Suppressor macrophage treated with lipopolysaccharide for 1 hour (primary cell): ENCODE results near the gene MBOAT7.

Experiments
- DNase-seq, 3 donors: peaks; one replicate each; pipeline ENCODE4 v3.0.0-alpha.2; 2020 to 2022

The MBOAT7 gene

DNA sequence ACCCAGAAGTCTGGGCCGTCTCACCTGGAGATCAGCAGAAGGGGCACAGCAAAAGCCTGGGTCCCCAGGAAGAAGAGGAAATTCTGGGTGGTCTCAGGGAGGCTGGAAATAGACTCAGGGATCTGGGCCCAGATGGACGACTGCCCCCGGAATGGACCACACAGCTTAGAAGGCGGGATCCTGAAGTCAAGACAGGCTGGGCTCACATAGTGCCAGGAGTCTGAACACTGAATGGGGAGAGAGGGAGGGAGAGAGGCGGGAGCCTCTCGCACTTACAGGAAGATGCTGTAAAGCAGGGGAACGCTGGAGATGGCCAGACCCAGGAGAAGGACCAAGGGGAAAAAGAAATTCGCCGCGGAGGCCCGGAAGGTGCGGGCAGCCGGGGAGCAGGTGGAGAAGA, 28.5 kb downstream of the MBOAT7 start:
- DNase-seq, result no peak

DNA sequence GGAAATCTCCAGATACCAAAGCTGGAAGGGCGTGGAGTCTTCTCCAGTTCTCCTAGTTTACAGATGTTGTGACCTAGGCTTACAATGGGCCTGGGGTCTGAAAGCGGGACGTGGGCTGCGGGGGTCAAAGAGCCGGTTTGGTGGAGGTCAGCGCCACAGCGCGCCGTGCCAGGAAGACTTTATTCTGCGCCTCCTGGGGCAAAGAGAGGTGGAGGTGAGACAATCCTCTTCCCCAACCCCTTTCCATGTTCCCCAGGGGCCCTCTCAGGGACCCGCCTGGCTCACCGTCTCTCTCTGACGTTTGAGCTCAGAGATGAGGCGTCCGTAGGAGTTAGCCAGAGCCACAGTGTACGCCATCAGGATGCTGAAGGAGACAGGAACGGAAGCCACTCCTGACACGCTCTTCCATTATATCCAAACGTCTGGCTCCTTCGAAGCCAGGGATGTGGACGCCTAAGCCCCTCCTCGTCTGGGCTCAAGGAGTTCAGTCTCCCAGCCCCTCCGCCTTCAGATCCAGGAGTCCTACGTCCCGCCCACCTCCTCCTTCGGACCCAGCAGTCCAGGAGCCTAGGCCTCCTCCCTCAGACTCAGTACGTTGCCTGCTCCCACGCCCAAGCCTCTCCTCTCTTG, 29.1 kb downstream of the MBOAT7 start:
- DNase-seq, result no peak

DNA sequence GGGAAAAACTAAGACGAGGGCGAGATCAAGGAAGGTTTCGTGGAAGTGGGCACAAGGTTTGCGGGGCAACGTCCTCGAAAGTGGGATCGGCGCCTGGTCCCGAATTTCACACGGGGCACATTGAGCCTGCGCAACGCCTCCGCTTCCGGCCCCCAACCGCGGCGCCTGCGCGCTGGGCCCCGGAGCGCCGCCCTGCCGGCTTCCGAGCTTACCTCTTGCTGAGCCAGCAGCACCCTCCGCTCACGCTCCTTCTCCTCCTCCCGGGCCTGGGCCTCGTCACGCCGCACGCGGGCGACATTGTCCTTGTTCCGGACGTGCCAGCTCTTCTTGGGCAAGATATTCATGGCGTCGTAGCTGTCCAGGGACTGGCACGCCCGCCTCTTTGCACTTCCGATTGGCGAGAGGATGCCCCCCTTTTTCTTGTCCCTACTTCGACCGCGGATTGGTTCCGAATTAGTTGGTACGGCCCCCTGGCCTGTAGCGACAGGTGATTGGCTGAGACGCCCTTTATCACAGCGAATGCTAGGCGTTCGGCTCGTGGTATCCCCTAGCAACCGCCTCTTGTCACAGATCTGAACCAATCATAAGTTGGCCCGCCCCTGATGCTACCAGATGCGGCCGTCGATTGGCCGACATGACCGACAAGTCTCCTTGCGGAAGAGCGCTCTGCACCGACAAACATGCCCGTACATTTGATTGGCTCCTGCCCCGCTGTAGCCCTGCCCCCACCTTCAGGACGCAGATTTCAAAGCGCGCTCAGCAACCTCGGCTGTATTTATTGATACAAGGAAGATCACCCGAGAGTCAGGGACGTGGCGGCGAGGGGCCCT, 29.8 kb downstream of the MBOAT7 start, which contains the start of gene LENG1:
LENG1 (minus strand) TSS at position 370 of the 830 bp plus-strand sequence; CDS start at position 344, 26 bp downstream.
- DNase-seq, result peak; percentile 99 to 100 (median 100)

DNA sequence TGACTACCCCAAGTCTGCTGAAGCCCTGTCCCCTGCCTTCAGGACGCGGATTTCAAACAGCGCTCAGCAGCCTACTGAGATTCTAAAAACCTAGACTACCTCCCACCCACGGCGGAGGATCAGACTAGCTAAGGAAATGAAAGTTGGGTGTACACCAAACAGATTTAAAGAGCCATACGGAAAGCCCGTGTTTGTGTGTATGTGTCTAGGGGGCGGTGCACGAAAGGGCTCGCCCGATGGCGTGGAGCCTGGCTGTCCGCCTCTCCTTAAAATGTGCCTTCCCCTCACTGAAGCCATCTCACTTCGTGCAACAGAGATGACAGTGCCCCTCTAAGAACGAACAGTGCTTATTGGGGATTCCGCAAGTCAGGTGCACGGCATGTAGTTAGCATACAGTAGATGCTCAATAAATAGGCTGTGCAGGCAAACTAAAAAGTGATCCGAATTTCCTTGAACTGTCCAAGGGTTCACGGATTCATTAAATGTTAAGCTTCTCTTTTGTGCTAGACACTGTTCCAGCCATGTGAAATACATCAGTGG, 30.5 kb downstream of the MBOAT7 start:
- peak; percentile 35 to 67 (median 51) for DNase-seq

DNA sequence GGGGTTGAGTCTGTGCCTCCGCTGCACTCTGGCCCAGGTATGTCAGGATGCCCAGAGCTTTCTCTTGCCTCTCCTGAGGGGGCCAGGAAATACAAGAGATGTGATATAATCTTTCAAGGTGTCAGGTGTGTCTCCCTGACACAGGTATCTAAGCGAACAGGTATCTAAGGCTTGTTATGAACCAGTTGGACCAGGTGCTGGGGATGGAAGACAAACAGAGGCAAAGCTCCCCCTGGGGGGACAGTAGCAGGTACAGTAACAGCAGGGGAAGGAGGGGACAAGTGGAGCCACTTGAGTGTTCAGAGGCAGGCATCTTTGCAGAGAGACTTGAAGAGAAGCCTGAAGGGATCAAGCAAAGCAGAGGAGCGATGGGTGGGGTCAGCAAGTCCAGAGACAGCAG, 32.4 kb downstream of the MBOAT7 start:
- DNase-seq, result no peak

DNA sequence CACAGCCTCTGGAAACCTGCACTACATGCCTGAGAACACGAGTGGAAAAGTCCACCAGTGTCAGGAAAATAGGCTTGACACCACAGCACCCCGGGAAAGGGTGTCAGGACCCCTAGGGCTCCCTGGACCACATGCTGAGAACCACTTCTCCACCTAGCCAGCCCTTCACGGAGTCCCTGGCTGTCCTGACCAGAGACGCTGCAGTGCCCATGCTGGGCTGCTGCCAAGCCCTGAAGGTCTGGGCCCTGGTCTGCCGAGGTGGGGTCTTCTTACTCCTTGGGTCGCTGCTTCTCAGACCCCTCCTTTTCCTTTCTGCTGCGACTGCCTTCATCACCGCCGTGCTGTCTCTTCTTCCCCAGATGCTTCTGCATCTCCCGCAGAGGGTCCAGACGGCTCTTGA, 32.9 kb downstream of the MBOAT7 start:
- no peak for DNase-seq

DNA sequence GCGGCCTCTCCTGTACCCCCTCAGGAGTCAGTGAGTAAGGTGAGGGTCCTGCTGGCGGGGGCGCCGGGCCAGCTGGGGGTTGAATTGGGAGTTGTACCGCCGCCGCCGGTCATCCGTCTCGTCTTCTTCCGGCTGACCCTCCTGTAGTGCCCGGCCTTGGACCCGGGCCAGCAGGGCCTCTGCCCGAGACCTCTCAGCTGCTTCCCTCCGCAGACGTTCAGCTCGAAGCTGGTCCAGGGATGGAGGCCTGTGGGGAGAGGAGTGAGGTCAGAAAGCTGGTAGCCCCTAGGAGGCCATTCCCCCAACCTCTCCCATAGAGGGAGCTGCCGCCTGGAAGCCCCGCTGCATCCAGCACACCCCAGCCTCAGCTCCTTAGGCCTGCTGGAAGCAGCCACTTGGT, 33.7 kb downstream of the MBOAT7 start:
- no peak for DNase-seq

DNA sequence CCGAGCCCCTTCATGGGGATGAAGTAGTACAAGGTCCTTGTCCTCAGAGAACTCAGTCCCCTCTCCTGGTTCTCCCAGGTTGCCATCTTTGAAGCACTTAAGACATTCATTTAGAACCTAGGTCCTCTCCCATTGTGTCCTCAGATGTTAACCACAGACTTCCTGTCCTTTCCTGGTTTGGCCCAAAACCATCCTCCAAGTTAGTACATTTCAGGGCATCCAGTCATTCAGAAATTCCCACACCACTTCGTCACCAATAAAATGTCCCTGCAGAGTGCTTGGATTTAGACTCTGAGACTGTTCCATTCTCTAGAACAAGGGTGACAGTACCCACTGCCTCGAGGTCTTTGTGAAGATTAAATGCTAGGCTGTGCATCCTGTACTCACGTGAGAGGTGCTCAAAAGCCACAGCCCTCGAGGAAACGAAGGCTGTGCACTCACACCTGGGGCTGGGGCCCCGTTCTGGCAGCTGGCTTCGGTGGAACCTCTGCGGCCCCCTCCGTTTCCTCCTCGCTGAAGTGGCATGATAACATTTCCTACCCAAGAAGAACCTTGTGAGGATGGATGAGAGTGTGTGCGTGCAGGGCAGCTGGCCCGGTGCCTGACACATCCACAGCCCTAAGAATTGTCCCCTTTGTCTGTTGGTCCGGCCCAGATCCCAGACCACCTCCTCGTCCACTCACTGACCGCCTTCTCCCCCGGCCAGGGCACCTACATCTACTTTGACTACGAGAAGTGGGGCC, 34.6 kb downstream of the MBOAT7 start:
- DNase-seq, result no peak

DNA sequence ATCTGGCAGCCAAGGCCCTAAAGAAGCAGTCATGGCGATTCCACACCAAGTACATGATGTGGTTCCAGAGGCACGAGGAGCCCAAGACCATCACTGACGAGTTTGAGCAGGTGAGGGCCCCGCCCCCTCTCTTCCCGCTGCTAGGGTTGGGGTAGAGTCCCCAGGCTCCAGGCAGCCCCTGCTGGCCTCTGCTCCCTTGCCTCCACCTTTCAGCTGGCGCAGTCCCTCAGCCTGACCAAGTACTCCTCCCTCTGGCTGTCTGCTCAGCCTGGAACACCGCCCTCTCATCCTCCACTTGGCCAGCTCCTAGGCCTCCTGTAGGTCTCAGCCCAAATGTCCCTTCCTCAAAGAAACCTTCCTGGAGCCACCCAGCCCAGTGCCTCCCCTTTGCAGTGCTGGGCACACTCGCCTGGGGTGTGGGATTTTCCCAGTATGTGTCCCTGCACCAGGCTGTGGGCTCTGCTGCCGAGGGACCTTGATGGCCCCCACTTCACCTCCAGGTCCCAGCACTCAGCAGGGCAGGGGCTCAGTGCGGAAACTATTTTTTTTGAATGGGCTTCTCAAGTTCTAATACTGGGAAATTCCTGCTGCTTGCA, 35.6 kb downstream of the MBOAT7 start:
- DNase-seq, result no peak

DNA sequence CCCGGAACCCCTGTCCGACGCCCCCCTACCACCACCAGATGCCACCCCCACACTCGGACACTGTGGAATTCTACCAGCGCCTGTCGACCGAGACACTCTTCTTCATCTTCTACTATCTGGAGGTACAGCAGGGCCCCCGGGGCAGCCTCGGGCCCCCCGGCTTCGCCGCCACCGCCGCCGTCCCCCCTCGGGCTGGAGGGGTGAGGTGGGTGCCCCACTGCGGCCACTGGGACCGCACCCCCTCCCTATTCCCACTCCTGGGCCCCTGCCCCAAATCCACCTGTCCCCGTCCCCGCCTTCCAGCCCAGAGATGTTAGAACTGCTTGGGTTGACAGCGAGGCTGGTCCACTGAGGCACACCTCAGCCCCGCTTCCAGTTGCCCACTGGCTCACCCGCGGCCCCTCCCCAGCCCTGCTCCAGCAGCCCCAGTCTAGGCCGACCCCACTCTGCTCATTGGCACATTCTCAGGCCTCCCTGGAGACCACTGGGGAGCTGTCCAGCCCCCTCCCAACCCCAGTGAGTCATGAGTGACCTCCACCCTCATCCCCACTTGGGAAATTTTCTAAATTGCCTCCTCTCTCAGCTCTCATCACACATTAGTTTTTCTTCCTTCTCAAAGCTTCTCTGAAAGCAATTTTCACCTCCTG, 36.4 kb downstream of the MBOAT7 start:
- DNase-seq, result no peak

DNA sequence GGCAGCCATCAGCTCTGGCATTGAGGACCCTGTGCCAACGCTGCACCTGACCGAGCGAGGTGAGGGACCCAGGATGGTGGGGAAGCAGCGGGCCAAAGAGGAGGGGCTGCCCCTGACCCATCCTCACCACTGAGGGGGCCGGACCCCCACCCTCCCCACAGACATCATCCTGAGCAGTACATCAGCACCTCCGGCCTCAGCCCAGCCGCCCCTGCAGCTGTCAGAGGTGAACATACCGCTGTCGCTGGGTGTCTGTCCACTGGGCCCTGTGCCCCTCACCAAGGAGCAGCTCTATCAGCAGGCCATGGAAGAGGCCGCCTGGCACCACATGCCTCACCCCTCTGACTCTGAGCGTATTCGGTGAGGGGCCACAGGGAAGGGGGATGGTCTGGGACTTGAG, 37.1 kb downstream of the MBOAT7 start:
- no peak for DNase-seq

DNA sequence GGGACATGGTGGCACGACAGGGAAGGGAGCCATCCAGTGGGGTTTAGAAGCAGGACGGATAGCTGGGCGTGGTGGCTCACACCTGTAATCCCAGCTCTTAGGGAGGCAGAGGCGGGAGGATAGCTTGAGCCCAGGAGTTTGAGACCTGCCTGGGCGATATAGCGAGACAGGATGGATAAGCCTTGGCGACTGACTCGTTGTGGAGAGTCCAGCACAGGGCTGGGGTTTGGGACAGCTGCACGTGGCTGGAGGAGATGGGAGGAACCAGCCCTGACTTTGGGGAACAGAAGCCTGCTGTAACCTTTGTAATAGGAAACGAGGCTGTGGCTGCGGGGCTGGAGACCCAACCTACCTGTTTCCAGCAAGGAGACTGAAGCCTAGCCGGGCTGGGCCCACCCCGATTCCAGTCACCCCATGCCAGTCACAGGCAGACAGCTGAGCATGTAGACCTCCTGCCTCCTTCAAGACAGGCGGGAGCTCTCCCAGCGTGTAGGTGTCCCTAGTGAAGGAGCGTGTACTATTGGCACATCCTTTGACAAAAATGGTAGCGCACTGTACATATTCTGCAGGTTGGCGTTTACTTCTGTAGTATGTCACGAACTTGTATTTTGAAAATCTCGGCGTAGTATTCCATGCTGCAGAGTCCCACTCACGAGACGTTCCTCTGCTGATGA, 37.9 kb downstream of the MBOAT7 start:
- no peak for DNase-seq

DNA sequence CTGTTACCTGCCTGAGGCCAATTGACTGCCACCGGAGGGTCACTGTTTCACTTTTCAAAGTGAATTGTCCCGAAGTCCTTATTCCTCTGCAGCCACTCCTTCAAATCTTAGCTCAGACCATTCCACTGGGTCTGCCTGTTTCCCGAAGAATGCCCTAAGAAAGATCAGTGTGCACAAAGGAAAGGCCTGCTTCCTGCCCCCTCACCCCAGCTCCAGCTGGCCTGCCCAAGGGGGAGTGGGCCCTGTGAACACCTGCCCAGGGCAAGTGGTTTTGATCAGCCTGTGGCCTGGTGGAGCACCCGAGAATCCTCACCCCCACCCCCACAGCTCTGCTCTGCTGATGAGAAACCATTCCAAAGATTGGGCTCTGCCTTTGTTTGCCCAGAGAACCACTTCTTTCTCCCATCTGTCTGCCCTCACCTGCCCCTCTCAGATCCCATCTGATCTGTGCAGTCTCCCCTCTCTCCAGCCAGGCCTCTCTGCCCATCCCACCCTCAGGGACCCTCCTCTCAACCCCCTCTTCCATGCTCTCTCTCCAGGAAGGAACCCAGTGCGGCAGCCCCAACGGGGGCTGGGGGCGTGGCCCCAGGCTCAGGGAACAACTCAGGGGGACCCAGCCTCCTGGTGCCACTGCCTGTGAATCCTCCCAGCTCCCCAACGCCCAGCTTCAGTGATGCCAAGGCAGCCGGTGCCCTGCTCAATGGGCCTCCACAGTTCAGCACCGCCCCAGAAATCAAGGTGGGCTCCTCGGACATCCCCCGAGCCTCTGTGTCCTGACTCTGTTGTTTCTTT, 40.2 kb downstream of the MBOAT7 start:
- DNase-seq, result no peak

DNA sequence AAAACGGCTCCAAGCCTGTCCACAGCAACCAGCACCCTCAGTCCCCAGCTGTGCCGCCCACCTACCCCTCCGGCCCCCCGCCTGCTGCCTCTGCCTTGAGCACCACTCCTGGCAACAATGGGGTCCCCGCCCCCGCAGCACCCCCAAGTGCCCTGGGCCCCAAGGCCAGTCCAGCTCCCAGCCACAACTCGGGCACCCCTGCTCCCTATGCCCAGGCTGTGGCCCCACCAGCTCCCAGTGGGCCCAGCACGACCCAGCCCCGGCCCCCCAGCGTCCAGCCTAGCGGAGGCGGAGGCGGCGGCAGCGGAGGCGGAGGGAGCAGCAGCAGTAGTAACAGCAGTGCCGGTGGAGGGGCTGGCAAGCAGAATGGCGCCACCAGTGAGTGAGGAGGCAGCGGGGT, 41.2 kb downstream of the MBOAT7 start:
- DNase-seq, result no peak

DNA sequence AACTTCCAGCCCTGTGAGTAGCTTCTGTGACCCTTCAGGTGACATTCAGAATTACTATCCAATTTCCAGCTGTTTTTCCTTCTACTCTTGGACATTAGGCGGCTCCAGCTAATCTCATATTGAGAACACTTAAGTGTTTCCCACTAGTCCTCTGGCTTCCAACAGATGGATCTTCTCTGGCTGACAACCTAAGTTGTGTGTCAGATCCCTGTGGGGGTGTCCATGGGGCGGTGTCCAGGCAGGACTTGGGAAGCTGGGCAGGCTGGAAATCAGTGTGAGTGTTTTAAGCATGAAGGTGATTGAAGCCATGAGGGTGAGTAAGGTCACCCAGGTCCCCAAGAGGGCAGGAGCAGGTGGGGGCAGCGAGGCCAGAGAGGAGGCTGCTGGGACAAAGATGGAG, 41.7 kb downstream of the MBOAT7 start:
- no peak for DNase-seq

DNA sequence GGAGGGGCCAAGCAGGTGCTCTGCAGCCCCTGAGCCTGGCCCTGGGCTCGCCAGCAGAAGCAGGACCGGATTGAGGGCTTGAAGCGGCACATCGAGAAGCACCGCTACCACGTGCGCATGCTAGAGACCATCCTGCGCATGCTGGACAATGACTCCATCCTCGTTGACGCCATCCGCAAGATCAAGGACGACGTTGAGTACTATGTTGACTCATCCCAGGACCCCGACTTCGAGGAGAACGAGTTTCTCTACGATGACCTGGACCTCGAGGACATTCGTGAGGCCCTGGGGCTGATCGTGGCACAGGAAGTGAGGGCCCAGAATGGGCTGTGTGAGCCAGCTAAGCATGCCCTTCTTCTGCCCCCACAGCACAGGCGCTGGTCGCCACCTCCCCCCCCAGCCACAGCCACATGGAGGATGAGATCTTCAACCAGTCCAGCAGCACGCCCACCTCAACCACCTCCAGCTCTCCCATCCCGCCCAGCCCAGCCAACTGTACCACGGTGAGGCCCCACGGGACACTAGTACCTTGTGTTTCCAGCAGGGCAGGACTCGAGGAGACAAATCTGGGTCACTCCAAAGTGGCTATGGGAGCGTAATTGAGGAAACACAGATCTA, 43.7 kb downstream of the MBOAT7 start:
- DNase-seq, result no peak

DNA sequence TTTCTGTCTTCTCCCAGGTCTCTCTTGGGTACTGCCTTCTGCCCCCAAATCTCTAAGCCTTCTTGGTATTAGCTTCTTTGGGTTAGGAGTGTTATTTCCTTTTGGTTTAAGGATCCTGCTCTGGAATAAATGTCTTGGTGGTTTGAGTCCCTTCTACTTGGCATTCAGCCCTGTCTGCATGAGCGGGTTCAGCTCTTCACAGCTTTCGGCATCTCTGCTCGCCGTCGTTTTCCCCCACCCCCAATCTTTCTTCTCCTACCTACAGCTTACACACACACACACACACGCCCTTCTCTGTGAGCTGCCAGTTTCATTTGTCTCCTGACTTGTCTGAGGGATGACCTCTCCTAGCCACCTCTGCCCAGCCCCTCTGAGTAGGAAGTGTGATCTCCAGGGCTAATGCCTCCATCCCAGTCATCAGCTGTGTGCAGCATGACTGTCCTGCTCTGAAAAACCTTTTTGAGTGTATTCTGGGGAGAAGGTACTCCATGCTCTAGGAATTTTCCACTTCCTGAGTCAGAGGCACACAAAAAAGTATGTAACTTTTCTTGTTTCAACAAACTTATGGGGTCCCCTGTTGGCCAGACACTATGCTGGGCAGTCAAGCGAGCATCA, 47.1 kb downstream of the MBOAT7 start:
- DNase-seq, result no peak

DNA sequence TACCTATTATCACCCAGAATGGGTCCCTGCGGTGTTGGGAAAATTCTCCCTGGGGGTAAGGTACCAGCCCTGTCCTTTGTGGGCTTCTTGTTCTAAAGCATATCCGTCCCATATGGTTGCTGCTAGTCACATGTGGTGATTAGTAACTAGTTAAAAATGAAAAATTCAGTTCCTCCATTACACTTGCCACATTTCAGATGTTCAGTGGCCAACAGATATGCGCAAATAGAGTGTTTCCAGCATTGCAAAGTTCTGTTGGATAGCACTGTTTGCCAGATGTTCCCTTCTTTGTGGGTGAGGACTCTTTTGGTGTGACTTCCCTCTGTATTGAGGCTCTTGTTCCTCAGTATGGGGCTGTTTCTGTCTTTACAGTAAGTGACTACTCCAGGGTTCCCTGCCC, 48.0 kb downstream of the MBOAT7 start:
- DNase-seq, result no peak

DNA sequence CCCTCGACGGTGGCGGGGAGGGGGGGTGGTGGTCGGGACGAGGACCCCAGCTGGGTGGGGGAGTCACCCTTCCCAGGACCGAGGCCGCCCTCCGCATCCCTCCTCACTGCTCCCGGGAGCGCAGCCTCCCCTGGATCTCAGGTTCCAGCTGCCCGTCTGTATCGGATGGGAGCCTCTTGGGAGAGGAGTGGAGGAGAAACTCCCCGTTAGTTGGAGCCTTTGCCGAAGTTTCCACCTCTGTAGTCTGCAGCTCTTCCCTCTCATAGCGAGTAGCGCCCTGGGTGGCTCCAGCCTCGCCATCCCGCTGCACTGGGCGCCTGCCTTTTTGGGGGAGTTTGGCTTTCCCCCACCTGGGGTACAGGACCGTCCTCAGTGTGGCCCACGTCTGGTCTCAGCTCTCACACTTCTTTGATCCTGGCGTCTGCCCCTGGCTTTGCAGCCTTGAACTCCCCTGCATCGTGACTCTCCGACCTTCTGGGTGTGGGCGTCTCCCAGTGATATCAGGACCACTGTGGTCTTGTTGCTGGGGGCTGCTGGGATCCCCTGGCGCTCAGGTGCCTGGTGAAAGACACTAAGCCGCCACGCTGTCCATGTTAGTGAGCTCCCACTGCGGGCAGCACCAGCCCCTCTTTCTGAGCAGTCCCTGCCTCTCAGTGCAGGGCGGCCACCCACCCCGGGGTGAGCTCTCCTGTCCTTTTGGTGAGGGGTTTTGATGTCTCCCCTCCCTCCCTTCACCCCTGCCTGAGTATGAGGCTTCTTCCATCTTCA, 50.7 kb downstream of the MBOAT7 start:
- DNase-seq, result no peak
